Nephron (organoid): Measurements from ENCODE around the gene FKTN.
A peak's percentile ranks its signal among the peaks of the same experiment; 100 is the strongest.

Source experiments
- H3K27ac Mint-ChIP-seq, 3 experiments: 2 replicates each; pipeline ENCODE4 v1.8.0; 2020; ENCODE audit warnings: mixed read lengths in 3 of 3, mild to moderate bottlenecking in 2 of 3, moderate library complexity in 1 of 3
- H3K27me3 Mint-ChIP-seq: 2 replicates; pipeline ENCODE4 v1.8.0; 2021; ENCODE audit warnings: low read depth, mild to moderate bottlenecking, moderate library complexity, mixed read lengths
- H3K36me3 Mint-ChIP-seq: 2 replicates; pipeline ENCODE4 v1.8.0; 2020; ENCODE audit warnings: low read depth, mixed read lengths
- H3K4me1 Mint-ChIP-seq: 2 replicates; pipeline ENCODE4 v1.8.0; 2020; ENCODE audit warnings: mixed read lengths
- H3K4me3 Mint-ChIP-seq, 3 experiments: 2 replicates each; pipeline ENCODE4 v1.8.0; 2020; ENCODE audit warnings: mild to moderate bottlenecking in 3 of 3, mixed read lengths in 3 of 3, moderate library complexity in 2 of 3
- H3K9me3 Mint-ChIP-seq: 2 replicates; pipeline ENCODE4 v1.8.0; 2020; ENCODE audit warnings: mixed read lengths
- TF ChIP-seq, protein P1 (sequence below), 3 experiments: fragments of 200-600 bp; sonication (generic); IDR thresholded peaks; one replicate each; pipeline ENCODE4 v1.5.0; 2021; ENCODE audit warnings: antibody characterized with exemption in 3 of 3; ENCODE audit not compliant: unreplicated experiment in 3 of 3

FKTN gene

DNA sequence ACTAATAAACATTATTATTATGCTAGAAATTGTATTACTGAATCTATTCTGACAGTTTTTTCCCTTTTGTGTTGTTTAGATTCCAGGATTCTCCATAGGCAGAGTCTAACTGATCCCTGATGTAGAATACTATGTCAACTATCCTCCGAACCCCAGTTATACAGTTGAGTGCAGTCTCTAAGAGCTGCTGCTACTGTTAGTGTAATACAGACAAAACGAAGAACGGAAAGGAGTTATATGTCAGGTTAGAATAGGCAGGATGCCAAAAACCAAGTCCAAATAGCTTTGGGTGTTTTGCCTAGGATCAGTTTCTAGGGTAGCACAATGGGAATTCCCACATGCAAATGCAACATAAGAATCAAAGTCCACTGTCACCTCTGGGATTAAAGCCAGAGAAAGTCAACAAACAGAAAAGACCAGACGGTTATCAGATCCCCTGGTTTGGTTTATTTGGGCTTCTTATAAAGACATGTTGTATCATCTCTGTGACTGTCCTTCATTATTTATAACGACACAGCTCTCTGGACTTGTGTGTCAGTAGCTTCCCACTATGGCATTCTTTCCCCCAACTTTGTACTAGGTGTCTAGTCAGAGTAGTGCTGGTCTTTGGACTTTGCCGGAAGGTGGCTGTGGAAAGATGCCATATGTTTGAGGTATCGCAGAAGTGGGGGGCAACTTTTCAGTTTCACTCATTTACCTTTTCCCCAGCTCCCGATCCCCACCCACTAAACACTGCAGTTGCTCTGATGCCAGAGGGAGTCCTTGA is 121.5 kb downstream of the FKTN start:
- TF ChIP-seq, protein P1, sequence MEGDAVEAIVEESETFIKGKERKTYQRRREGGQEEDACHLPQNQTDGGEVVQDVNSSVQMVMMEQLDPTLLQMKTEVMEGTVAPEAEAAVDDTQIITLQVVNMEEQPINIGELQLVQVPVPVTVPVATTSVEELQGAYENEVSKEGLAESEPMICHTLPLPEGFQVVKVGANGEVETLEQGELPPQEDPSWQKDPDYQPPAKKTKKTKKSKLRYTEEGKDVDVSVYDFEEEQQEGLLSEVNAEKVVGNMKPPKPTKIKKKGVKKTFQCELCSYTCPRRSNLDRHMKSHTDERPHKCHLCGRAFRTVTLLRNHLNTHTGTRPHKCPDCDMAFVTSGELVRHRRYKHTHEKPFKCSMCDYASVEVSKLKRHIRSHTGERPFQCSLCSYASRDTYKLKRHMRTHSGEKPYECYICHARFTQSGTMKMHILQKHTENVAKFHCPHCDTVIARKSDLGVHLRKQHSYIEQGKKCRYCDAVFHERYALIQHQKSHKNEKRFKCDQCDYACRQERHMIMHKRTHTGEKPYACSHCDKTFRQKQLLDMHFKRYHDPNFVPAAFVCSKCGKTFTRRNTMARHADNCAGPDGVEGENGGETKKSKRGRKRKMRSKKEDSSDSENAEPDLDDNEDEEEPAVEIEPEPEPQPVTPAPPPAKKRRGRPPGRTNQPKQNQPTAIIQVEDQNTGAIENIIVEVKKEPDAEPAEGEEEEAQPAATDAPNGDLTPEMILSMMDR (IDR thresholded peaks at IDR 0.05; ENCODE audit: unreplicated experiment in 3 of 3): no peak
- peak overlapping the region; percentile 23 to 90 (median 25) for H3K27ac Mint-ChIP-seq

DNA sequence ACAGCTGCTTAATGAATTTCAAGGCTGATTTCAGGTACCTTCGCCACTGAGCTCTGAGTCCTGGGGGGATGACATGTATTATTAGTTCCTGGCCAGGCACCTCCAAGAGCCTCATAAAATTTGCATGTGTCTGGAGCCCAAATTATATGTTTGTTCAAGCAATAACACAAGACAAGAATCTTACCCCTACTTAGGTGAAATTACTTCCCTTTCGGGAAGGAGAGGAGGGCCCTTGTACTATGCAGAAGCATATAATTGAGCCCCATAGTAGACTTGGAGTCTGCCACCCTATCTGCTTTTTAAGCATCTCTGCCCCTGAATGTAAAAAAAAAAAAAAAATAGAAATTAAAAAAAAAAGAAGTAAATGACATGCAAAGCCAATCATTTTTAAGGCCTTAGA is 123.4 kb downstream of the FKTN start:
- H3K27ac Mint-ChIP-seq: no peak overlapping the region
- H3K27me3 Mint-ChIP-seq: no peaks in the 10 kb centered on the region
- no peak overlapping the region for H3K4me3 Mint-ChIP-seq
- TF ChIP-seq, protein P1 (IDR thresholded peaks at IDR 0.05; ENCODE audit: unreplicated experiment in 3 of 3): no peak
- peaks cover 32% of the 10 kb centered on the region for H3K4me1 Mint-ChIP-seq
- no peaks in the 10 kb centered on the region for H3K36me3 Mint-ChIP-seq
- H3K9me3 Mint-ChIP-seq: peaks cover 3% of the 10 kb centered on the region

More for the DNA sequence above, 121.5 kb downstream of the FKTN start:
- Mint-ChIP-seq H3K4me1 (peaks cover 24% of the 10 kb centered on the region), H3K9me3 (peaks cover 3% of the 10 kb centered on the region), H3K4me3 (no peak overlapping the region), H3K36me3 (no peaks in the 10 kb centered on the region), H3K27me3 (no peaks in the 10 kb centered on the region)

DNA sequence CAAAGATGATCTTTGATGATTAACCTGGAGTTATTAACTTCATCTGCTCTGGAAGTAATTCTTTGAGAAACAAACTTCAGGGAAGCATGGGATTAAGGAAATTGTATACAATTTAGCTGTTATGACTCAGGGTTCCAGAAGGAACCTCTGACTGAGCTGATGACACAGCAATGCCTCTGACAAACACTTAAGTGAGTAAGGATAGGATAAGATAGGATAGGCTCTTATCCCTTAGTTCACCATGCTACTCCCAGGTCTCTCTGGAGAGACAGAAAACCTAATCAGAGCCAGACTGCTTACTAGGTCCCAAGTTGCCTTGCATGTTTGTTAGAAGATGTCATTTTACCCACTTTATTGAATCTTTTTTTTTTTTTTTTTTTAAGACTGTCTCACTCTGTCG is 123.8 kb downstream of the FKTN start:
- no peak overlapping the region for H3K4me3 Mint-ChIP-seq
- TF ChIP-seq, protein P1 (IDR thresholded peaks at IDR 0.05; ENCODE audit: unreplicated experiment in 3 of 3): no peak
- no peaks in the 10 kb centered on the region for H3K36me3 Mint-ChIP-seq
- no peak overlapping the region for H3K27ac Mint-ChIP-seq
- H3K9me3 Mint-ChIP-seq: peaks cover 3% of the 10 kb centered on the region
- no peaks in the 10 kb centered on the region for H3K27me3 Mint-ChIP-seq
- peaks cover 32% of the 10 kb centered on the region for H3K4me1 Mint-ChIP-seq

DNA sequence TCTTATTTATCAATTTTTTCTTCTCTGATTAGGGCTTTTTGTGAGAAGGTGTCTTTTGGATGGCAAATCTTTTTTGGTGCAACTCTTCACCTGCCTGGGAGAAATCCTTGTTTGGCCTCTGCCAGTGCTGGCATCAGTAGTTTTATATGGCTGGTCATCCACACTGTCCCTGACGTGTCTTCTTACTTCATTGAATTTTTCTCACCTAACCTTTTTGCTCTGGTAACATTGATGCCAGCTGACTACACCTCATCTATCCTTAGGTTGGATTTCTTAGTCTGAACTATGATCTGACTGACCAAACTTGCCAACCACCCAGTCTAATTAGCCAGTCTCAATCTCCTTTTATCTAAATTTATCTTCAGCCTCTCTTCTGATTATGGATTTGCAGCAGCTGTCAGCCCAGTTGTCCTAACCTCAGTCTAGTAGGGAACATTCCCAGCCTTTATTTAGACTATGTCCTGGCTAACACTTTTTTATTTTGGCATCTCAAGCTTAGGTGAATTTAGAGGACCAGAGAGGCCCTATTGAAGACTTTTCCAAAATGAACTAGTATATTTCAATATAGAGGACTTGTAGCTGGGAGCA is 125.9 kb downstream of the FKTN start:
- Mint-ChIP-seq H3K4me3 (peak overlapping the region in 1 of 3 experiments; percentile 13), H3K9me3 (peaks cover 3% of the 10 kb centered on the region), H3K27ac (peak overlapping the region; percentile 8 to 63 (median 38)), H3K4me1 (peaks cover 22% of the 10 kb centered on the region), H3K36me3 (no peaks in the 10 kb centered on the region), H3K27me3 (no peaks in the 10 kb centered on the region)
- TF ChIP-seq, protein P1 (IDR thresholded peaks at IDR 0.05; ENCODE audit: unreplicated experiment in 3 of 3): no peak

DNA sequence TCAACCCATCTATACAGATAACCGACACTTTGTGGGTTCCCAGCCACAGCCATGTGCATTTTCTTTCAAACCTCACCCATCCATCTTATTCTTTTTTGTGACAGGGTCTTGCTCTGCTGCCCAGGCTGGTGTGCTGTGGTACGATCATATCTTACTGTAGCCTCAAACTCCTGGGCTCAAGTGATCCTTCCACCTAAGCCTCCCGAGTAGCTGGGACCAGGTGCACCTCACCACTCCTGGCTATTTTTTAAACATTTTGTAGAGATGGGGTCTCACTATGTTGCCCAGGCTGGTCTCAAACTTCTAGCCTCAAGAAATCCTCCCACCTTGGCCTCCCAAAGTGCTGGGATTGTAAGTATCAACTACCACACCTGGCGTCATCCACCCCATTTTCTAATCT is 129.0 kb downstream of the FKTN start:
- no peaks in the 10 kb centered on the region for H3K36me3 Mint-ChIP-seq
- H3K4me1 Mint-ChIP-seq: peaks cover 15% of the 10 kb centered on the region
- H3K4me3 Mint-ChIP-seq: no peak overlapping the region
- no peak overlapping the region for H3K27ac Mint-ChIP-seq
- H3K27me3 Mint-ChIP-seq: peaks cover 18% of the 10 kb centered on the region
- TF ChIP-seq, protein P1 (IDR thresholded peaks at IDR 0.05; ENCODE audit: unreplicated experiment in 3 of 3): no peak
- peaks cover 3% of the 10 kb centered on the region for H3K9me3 Mint-ChIP-seq
